ENCODE results near the gene FOLR2. TPM values are rescaled to one million over a fixed set of nuclear protein-coding genes. Genes with fewer than 3 reads are reported as not detected.

The FOLR2 gene
- total and polyA plus RNA-seq, 2 of the 8 experiments (the other 6 are each of a cell fraction or from before 2014, with no cell fraction given) = not detected

DNA sequence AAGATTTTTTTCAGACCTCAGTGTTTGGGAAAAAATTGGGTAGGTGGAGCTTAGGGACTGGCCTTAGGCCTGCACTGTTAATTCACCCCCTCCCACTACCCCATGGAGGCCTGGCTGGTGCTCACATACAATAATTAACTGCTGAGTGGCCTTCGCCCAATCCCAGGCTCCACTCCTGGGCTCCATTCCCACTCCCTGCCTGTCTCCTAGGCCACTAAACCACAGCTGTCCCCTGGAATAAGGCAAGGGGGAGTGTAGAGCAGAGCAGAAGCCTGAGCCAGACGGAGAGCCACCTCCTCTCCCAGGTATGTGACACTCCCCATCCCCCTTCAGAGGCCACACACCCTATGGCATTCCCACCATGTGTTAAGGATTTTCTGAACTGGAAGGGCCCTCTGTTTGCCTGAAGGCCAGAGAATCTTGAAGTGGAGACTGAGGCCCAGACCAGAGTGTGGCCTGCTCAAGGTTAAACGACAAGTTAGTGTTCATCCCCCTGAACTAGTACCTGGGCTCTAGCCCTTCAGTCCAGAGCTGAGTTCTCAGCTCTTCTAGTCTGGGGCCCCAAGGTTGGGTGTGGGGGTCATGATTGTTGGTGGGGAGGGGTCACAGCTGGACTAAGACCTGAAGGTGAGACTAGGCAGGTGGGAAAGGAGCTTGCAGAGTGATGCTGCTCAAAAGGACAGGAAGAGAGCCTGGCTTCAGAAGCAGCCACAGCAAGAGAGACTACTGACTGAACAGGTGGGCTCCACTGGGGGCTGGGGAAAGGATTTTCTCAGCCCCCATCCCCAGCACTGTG is 26.9 kb upstream of the FOLR2 start:
- DNase-seq (ENCODE audit: low read depth in 1 of 2, low spot score in 2 of 2) (no peak), FAIRE-seq (no peak)
- Histone ChIP-seq H3K4me2 (ENCODE audit: insufficient read depth in 1 of 2, low read depth in 2 of 2, low read length in 2 of 2) (no peak overlapping the region), H3K56ac (replicated peaks; ENCODE audit: insufficient read length, low read depth, low read length) (no peak overlapping the region), H3K36me3 (ENCODE audit: control insufficient read depth in 2 of 4, insufficient read depth in 4 of 4, low read length in 3 of 4) (no peaks in the 10 kb centered on the region), H4K20me1 (replicated peaks in 1 of 2; ENCODE audit: control insufficient read depth in 1 of 2, insufficient read depth in 2 of 2, low read length in 2 of 2) (no peaks in the 10 kb centered on the region), H3K4ac (replicated peaks; ENCODE audit: insufficient read length, low read depth, low read length) (no peak overlapping the region), H2BK15ac (ENCODE audit: low read length) (0 out of 2 replicates have a peak overlapping the region, but pooled peaks have one; percentile 61), H3K18ac (ENCODE audit: extremely low read depth, low read length) (no peak overlapping the region), H2BK120ac (replicated peaks; ENCODE audit: low read depth, low read length) (no peak overlapping the region), H3K4me3 (ENCODE audit: extremely low read depth in 1 of 4, insufficient read depth in 2 of 4, low read depth in 3 of 4, low read length in 4 of 4) (no peak overlapping the region), H3K79me1 (ENCODE audit: low read depth, low read length) (no peaks in the 10 kb centered on the region), H3K27ac (ENCODE audit: low read depth, low read length) (no peak overlapping the region), H2BK20ac (ENCODE audit: low read length) (no peak overlapping the region), H4K8ac (ENCODE audit: extremely low read depth, insufficient read depth, low read length) (peak overlapping the region; percentile 25; the same call in 1 of the 2 replicates), H4K5ac (ENCODE audit: insufficient read length, low read depth, low read length) (no peak overlapping the region), H3K27me3 (replicated peaks in 1 of 4; ENCODE audit: control insufficient read depth in 3 of 4, extremely low read depth in 1 of 4, insufficient read depth in 3 of 4, low read length in 3 of 4) (no peaks in the 10 kb centered on the region), H3K9ac (replicated peaks in 1 of 4; ENCODE audit: extremely low read depth in 1 of 4, low read depth in 3 of 4, low read length in 3 of 4) (no peak overlapping the region), H2BK12ac (ENCODE audit: low read depth, low read length) (no peak overlapping the region), H2AFZ (ENCODE audit: low read length) (peak overlapping the region; percentile 55; the same call in 1 of the 2 replicates), H3K79me2 (ENCODE audit: control insufficient read depth in 1 of 2, insufficient read depth in 2 of 2, low read length in 2 of 2) (no peaks in the 10 kb centered on the region), H2BK5ac (ENCODE audit: low read depth, low read length) (no peak overlapping the region), H3K14ac (ENCODE audit: insufficient read length) (no peak overlapping the region), H4K91ac (replicated peaks; ENCODE audit: insufficient read length, low read length) (no peak overlapping the region), H3K23ac (ENCODE audit: insufficient read length) (no peak overlapping the region), H3K9me3 (ENCODE audit: insufficient read depth in 2 of 2, low read depth in 1 of 2, low read length in 1 of 2) (no peaks in the 10 kb centered on the region), H3K23me2 (ENCODE audit: low read depth, low read length) (no peaks in the 10 kb centered on the region), H2AK5ac (ENCODE audit: low read depth, low read length) (no peak overlapping the region), H3K4me1 (replicated peaks in 1 of 4; ENCODE audit: control insufficient read depth in 3 of 4, insufficient read depth in 4 of 4, low read length in 3 of 4) (peaks cover 0 to 3% (median 0%) of the 10 kb centered on the region in 4 experiments; a peak in 1 of 7 replicates)
- POLR2A ChIA-PET (ENCODE audit: partially characterized antibody) = interaction anchor here (0.6 to 2.0 kb wide), 3 partner anchors 77 to 1588 kb away, joined by 3 to 9 read pairs (median 6); partner anchors contain the start of gene ANAPC15
- WGBS, 2 experiments (ENCODE audit: extremely low coverage in 1 of 2, insufficient coverage in 1 of 2, insufficient read length in 1 of 2, insufficient replicate concordance in 2 of 2, low coverage in 1 of 2, low lambda C conversion rate in 2 of 2, missing lambda C conversion rate in 1 of 2) = 77% methylated on average over 2 of the region's 3 CpGs; no CpG with 5 or more reads in 1 of the 2 experiments
- CTCF ChIA-PET (ENCODE audit: partially characterized antibody) = interaction anchor here (0.8 to 2.8 kb wide), 14 partner anchors 8 to 384 kb away, joined by 3 to 16 read pairs (median 4); partner anchors contain the start of gene ANAPC15
- TF ChIP-seq SP2 (IDR thresholded peaks at IDR 0.05; ENCODE audit: low read length) (no peak), JUND (IDR thresholded peaks at IDR 0.05; ENCODE audit: low read length) (no peak), TCF12 (IDR thresholded peaks at IDR 0.05; ENCODE audit: low read depth, low read length) (no peak), SP1 (IDR thresholded peaks at IDR 0.05; ENCODE audit: low read depth, low read length) (no peak), FOSL1 (IDR thresholded peaks at IDR 0.05; ENCODE audit: insufficient read depth, low read depth, low read length) (no peak), HDAC6 (IDR thresholded peaks at IDR 0.05; ENCODE audit: low read depth, low read length) (no peak)

Data from H1 (cell line).